ENCODE measurements around the gene DCAF11. TPM values are rescaled to one million over a fixed set of nuclear protein-coding genes. Genes with fewer than 3 reads are reported as not detected.

Gene DCAF11
- total and polyA plus RNA-seq, 7 donors: 34.7 to 73.5 (median 66.4) TPM

DNA sequence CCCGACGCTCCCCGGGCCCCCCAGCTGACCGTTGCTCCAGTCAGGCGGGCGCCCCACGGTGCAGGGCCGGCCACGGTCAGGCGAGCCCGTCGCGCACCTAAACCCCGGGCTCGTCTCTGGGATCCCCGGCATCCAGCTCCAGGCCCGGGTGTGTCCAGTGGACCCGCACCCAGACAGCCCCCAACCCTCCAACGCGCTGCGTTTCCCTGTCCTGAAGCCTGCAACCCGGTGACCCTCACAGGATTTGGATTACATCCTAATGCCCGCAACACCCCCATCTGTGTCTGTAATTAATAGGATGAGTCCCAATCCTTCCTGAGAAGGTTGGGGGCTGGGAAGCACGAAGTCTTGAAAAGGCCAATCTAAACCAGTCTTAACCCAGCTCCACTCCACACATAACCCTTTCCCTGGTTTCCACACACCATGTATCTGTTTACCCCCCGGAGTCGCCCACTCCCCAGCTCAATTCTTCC lies 32.8 kb upstream of the DCAF11 start:
- DNase-seq: peak in 1 of 2 donors; percentile 44
- Histone ChIP-seq H3K36me3 (ENCODE audit: insufficient read depth in 1 of 2, low read depth in 1 of 2) (no peaks in the 10 kb centered on the region), H3K4me1 (peaks cover 5% of the 10 kb centered on the region), H3K27ac (no peak overlapping the region), H3K9me3 (no peaks in the 10 kb centered on the region), H3K27me3 (ENCODE audit: insufficient read depth in 3 of 3, low read length in 2 of 3) (no peaks in the 10 kb centered on the region), H3K4me3 (peak overlapping the region; percentile 77)
- ATAC-seq: peak in 1 of 4 donors; percentile 3
- WGBS, 3 donors: 28 to 41% (median 29%) methylated on average over 23 to 26 of the region's 26 CpGs
- no peak for TF ChIP-seq CTCF (IDR thresholded peaks at IDR 0.05)
- intact Hi-C loops (cut with DNase I): no loop called here

- 92 to 97% (median 95%) methylated on average over 5 of the region's 5 CpGs for WGBS, 3 donors
- Histone ChIP-seq H3K27ac (no peak overlapping the region), H3K27me3 (ENCODE audit: insufficient read depth in 3 of 3, low read length in 2 of 3) (no peaks in the 10 kb centered on the region), H3K4me3 (no peak overlapping the region), H3K36me3 (ENCODE audit: insufficient read depth in 1 of 2, low read depth in 1 of 2) (no peaks in the 10 kb centered on the region), H3K4me1 (peaks cover 5% of the 10 kb centered on the region), H3K9me3 (no peaks in the 10 kb centered on the region)
- no peak for TF ChIP-seq CTCF (IDR thresholded peaks at IDR 0.05)
- ATAC-seq: no peak
- intact Hi-C loops (cut with DNase I): no loop called here
- peak in 1 of 2 donors; percentile 28 for DNase-seq
Observed at GRCh38 chr14:24082411-24083080, 32.0 kb upstream of the DCAF11 start.

- Histone ChIP-seq H3K9me3 (no peaks in the 10 kb centered on the region), H3K4me1 (peaks cover 5% of the 10 kb centered on the region), H3K36me3 (ENCODE audit: insufficient read depth in 1 of 2, low read depth in 1 of 2) (no peaks in the 10 kb centered on the region), H3K27ac (no peak overlapping the region), H3K27me3 (ENCODE audit: insufficient read depth in 3 of 3, low read length in 2 of 3) (no peaks in the 10 kb centered on the region), H3K4me3 (no peak overlapping the region)
- TF ChIP-seq CTCF (IDR thresholded peaks at IDR 0.05): no peak
- ATAC-seq: no peak
- DNase-seq: no peak
- intact Hi-C loops (cut with DNase I): no loop called here
- WGBS, 3 donors: 87 to 94% (median 93%) methylated on average over 3 of the region's 3 CpGs
Observed at GRCh38 chr14:24083462-24083861, 31.1 kb upstream of the DCAF11 start.

DNA sequence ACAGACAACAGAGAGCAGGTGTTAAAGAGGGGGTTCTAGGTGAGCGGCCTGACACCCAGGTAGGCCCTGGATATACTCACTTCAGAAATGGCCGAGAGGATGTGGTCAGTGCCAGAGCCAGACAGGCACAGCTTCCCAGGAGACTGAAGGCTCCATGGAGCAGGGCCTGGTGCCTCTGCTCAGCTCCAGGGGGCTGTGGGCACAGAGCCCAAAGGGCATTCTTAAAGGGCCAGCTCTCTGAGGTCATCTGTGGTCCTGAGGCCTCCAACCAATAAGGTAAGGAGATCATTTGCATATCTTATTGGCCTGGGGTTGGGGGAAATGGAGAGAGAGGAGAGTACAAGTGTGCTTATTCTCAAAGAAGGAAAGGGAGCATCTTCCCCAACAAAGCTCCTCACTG lies 30.1 kb upstream of the DCAF11 start:
- Histone ChIP-seq H3K27ac (no peak overlapping the region), H3K27me3 (ENCODE audit: insufficient read depth in 3 of 3, low read length in 2 of 3) (no peaks in the 10 kb centered on the region), H3K4me1 (peaks cover 5% of the 10 kb centered on the region), H3K36me3 (ENCODE audit: insufficient read depth in 1 of 2, low read depth in 1 of 2) (no peaks in the 10 kb centered on the region), H3K4me3 (no peak overlapping the region), H3K9me3 (no peaks in the 10 kb centered on the region)
- DNase-seq (no peak), ATAC-seq (no peak)
- no peak for TF ChIP-seq CTCF (IDR thresholded peaks at IDR 0.05)
- 86 to 91% (median 90%) methylated on average over 2 of the region's 2 CpGs for WGBS, 3 donors
- intact Hi-C loops (cut with DNase I): no loop called here

DNA sequence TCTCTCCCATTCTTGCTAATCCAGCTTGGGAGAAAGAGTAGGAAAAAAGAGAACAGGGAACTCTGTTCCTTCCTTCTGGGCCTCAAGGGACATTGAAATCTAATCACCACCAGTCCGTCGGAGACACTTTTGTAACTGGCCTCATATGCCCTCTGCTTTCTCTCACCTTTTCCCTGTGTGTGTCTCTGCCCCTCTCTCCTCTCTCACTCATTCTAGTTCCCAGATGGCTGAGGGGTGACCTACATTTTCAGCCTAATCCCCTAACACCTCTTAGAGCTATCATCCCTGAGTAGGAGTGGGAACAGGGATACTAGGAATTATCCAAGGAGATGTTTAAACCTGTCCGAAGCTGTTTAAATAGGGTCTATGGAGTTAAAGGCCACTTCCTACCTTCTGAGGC lies 29.4 kb upstream of the DCAF11 start:
- Histone ChIP-seq H3K36me3 (ENCODE audit: insufficient read depth in 1 of 2, low read depth in 1 of 2) (no peaks in the 10 kb centered on the region), H3K27ac (no peak overlapping the region), H3K9me3 (no peaks in the 10 kb centered on the region), H3K4me1 (peaks cover 5% of the 10 kb centered on the region), H3K4me3 (no peak overlapping the region), H3K27me3 (ENCODE audit: insufficient read depth in 3 of 3, low read length in 2 of 3) (no peaks in the 10 kb centered on the region)
- ATAC-seq (no peak), DNase-seq (no peak)
- 50 to 82% (median 62%) methylated on average over 3 of the region's 3 CpGs for WGBS, 3 donors
- intact Hi-C loops (cut with DNase I): no loop called here
- TF ChIP-seq CTCF (IDR thresholded peaks at IDR 0.05): no peak
